ENCODE results near the gene KCNH5. TPM values are rescaled to one million over a fixed set of nuclear protein-coding genes. Genes with fewer than 3 reads are reported as not detected.

Gene KCNH5
- total and polyA plus RNA-seq, 8 donors, result 0.04 to 0.11 (median 0.11) TPM; not detected in 4

- no peak for DNase-seq
- no peaks in the 10 kb centered on the region for H3K36me3 ChIP-seq
- H3K4me3 ChIP-seq, result no peak overlapping the region
- H3K9me3 ChIP-seq, result no peaks in the 10 kb centered on the region
- no peak for ATAC-seq
- no peak for TF ChIP-seq CTCF (IDR thresholded peaks at IDR 0.05)
- H3K4me1 ChIP-seq, result no peaks in the 10 kb centered on the region
- H3K27me3 ChIP-seq, result no peaks in the 10 kb centered on the region
- no peak overlapping the region for H3K27ac ChIP-seq
- intact Hi-C loops (cut with DNase I), result no loop called here
These were observed 380.0 kb downstream of the KCNH5 start for GRCh38 chr14:62665286-62665685.

GRCh38 chr14:62663456-62663821, 381.8 kb downstream of the KCNH5 start:
- Histone ChIP-seq H3K4me1 (no peaks in the 10 kb centered on the region), H3K36me3 (no peaks in the 10 kb centered on the region), H3K27me3 (no peaks in the 10 kb centered on the region), H3K27ac (no peak overlapping the region), H3K9me3 (no peaks in the 10 kb centered on the region), H3K4me3 (no peak overlapping the region)
- intact Hi-C loops (cut with DNase I), result no loop called here
- DNase-seq (no peak), ATAC-seq (no peak)
- no peak for TF ChIP-seq CTCF (IDR thresholded peaks at IDR 0.05)

- no peaks in the 10 kb centered on the region for H3K9me3 ChIP-seq
- intact Hi-C loops (cut with DNase I), result no loop called here
- H3K27ac ChIP-seq, result no peak overlapping the region
- TF ChIP-seq CTCF (IDR thresholded peaks at IDR 0.05), result no peak
- H3K36me3 ChIP-seq, result no peaks in the 10 kb centered on the region
- ATAC-seq, result peak; percentile 87
- peak in 1 of 4 donors; percentile 35 for DNase-seq
- H3K4me1 ChIP-seq, result no peaks in the 10 kb centered on the region
- H3K27me3 ChIP-seq, result no peaks in the 10 kb centered on the region
- H3K4me3 ChIP-seq, result no peak overlapping the region
These were observed 382.3 kb downstream of the KCNH5 start for GRCh38 chr14:62662811-62663455.

- DNase-seq (no peak), ATAC-seq (no peak)
- Histone ChIP-seq H3K9me3 (no peaks in the 10 kb centered on the region), H3K4me1 (no peaks in the 10 kb centered on the region), H3K36me3 (no peaks in the 10 kb centered on the region), H3K27me3 (no peaks in the 10 kb centered on the region), H3K27ac (no peak overlapping the region), H3K4me3 (no peak overlapping the region)
- TF ChIP-seq CTCF (IDR thresholded peaks at IDR 0.05), result no peak
- intact Hi-C loops (cut with DNase I), result no loop called here
These were observed 383.4 kb downstream of the KCNH5 start for GRCh38 chr14:62661818-62662217.

GRCh38 chr14:62658631-62659030, 386.6 kb downstream of the KCNH5 start:
- no peak for TF ChIP-seq CTCF (IDR thresholded peaks at IDR 0.05)
- no peak for ATAC-seq
- Histone ChIP-seq H3K9me3 (no peaks in the 10 kb centered on the region), H3K27me3 (no peaks in the 10 kb centered on the region), H3K4me1 (no peaks in the 10 kb centered on the region), H3K4me3 (no peak overlapping the region), H3K36me3 (no peaks in the 10 kb centered on the region), H3K27ac (no peak overlapping the region)
- intact Hi-C loops (cut with DNase I), result no loop called here
- no peak for DNase-seq

Data from left lung (tissue), 10 donors.